GM12878 (cell line): ENCODE measurements around the gene RNMT. TPM values are rescaled to one million over a fixed set of nuclear protein-coding genes. Genes with fewer than 3 reads are reported as not detected.

Source experiments
- ATAC-seq: fragments of 200-7000 bp; cut with Tn5 transposase; 3 replicates; pipeline ENCODE4 v1.9.1; 2020; ENCODE audit warnings: mild to moderate bottlenecking, moderate library complexity
- BruUV-seq: library from RNA; stranded (reverse); fragments of 400-500 nt; replicated peaks from 2 replicates; lab custom pipeline; 2021; lab: Mats Ljungman, UMichigan
- CTCF ChIA-PET: fragments of 300-600 bp; sonication (Branson Sonifier 250); formaldehyde crosslinking; extraction: SDS; loops from one replicate; lab custom pipeline; 2021; ENCODE audit warnings: inconsistent platforms; lab: Yijun Ruan, JAX
- POLR2A ChIA-PET: fragments of 350-600 bp; formaldehyde crosslinking; extraction: SDS; loops from one replicate; lab custom pipeline; 2021; ENCODE audit warnings: inconsistent platforms; lab: Charles Lee
- RAD21 ChIA-PET: fragments of 300-600 bp; sonication (Branson Sonifier 250); formaldehyde crosslinking; loops from one replicate; lab custom pipeline; 2023; ENCODE audit warnings: antibody characterized with exemption; ENCODE audit not compliant: unreplicated experiment; lab: Charles Lee
- SMC1A ChIA-PET: fragments of 300-600 bp; sonication (Branson Sonifier 250); formaldehyde crosslinking; loops from one replicate; lab custom pipeline; 2023; ENCODE audit not compliant: unreplicated experiment, uncharacterized antibody; lab: Charles Lee
- DNase-seq: peaks from one replicate; pipeline ENCODE4 v3.0.0-alpha.2; 2011; ENCODE audit warnings: low read depth, low spot score
- FAIRE-seq: peaks from 3 replicates; lab custom pipeline; 2011; peaks lifted over from hg19 to GRCh38; lab: Jason Lieb, UNC
- H2AFZ ChIP-seq: 2 replicates; pipeline ENCODE4 v1.6.0; 2011; ENCODE audit warnings: low read depth, low read length, control low read depth; ENCODE audit not compliant: control insufficient read depth
- H3K27ac ChIP-seq: 2 replicates; pipeline ENCODE4 v1.5.1; 2011; ENCODE audit warnings: control low read depth; ENCODE audit not compliant: control insufficient read depth, insufficient read depth
- H3K27me3 ChIP-seq, 2 experiments: replicated peaks in 1 of 2; 2 replicates each; pipeline versions ENCODE4 v1.6.0 to v1.6.1; 2011; ENCODE audit warnings: low read length in 1 of 2; ENCODE audit not compliant: control insufficient read depth in 2 of 2, insufficient read depth in 2 of 2
- H3K36me3 ChIP-seq, 2 experiments: 2 replicates each; pipeline ENCODE4 v1.5.1; 2011; ENCODE audit warnings: low read length in 1 of 2; ENCODE audit not compliant: control insufficient read depth in 2 of 2, insufficient read depth in 2 of 2
- H3K4me1 ChIP-seq: 2 replicates; pipeline ENCODE4 v1.6.1; 2011; ENCODE audit warnings: mild to moderate bottlenecking, low read length, moderate library complexity, mixed read lengths; ENCODE audit not compliant: control insufficient read depth, insufficient read depth
- H3K4me2 ChIP-seq: 2 replicates; pipeline ENCODE4 v1.6.0; 2011; ENCODE audit warnings: control low read depth; ENCODE audit not compliant: control insufficient read depth, insufficient read depth
- H3K4me3 ChIP-seq: fragments of 200-600 bp; sonication (generic); 2 replicates; pipeline ENCODE4 v1.5.1; 2016
- H3K79me2 ChIP-seq: 2 replicates; pipeline ENCODE4 v1.6.0; 2011; ENCODE audit warnings: low read length; ENCODE audit not compliant: control insufficient read depth, insufficient read depth
- H3K9ac ChIP-seq: 2 replicates; pipeline ENCODE4 v1.8.0; 2011; ENCODE audit warnings: low read length, control low read depth, mixed read lengths; ENCODE audit not compliant: control insufficient read depth, insufficient read depth
- H3K9me3 ChIP-seq: replicated peaks from 3 replicates; pipeline ENCODE4 v1.5.1; 2011; ENCODE audit warnings: mild to moderate bottlenecking, low read length; ENCODE audit not compliant: control insufficient read depth, insufficient read depth
- H4K20me1 ChIP-seq: 2 replicates; pipeline ENCODE4 v1.6.0; 2011; ENCODE audit not compliant: control insufficient read depth, insufficient read depth
- ASH2L ChIP-seq: fragments of 300-600, 200-600 bp; sonication (generic); IDR thresholded peaks from 2 replicates; pipeline ENCODE4 v1.6.1; 2017; ENCODE audit warnings: low read depth, mild to moderate bottlenecking, borderline replicate concordance
- EED ChIP-seq: sonication (generic); IDR thresholded peaks from 2 replicates; pipeline ENCODE4 v1.6.1; 2016; ENCODE audit warnings: antibody characterized with exemption, low read depth
- ELK1 ChIP-seq: IDR thresholded peaks from 2 replicates; pipeline ENCODE4 v1.6.1; 2012; ENCODE audit warnings: low read depth, low read length, improper control_type of control experiment
- EZH2 ChIP-seq: IDR thresholded peaks from 2 replicates; pipeline ENCODE4 v1.6.1; 2012; ENCODE audit warnings: low read depth, mild to moderate bottlenecking, control low read depth, inconsistent platforms, low read length, borderline replicate concordance; ENCODE audit not compliant: control insufficient read depth
- IKZF2 ChIP-seq, 2 experiments: fragments of 450-650 bp; IDR thresholded peaks; 2 replicates each; pipeline ENCODE4 v1.6.1; 2017; ENCODE audit warnings: mild to moderate bottlenecking in 2 of 2, moderate library complexity in 2 of 2
- JUND ChIP-seq: IDR thresholded peaks from 2 replicates; pipeline ENCODE4 v1.6.1; 2012; ENCODE audit warnings: low read depth, mild to moderate bottlenecking, low read length, improper control_type of control experiment, moderate library complexity
- KAT2A ChIP-seq: conservative IDR thresholded peaks from 2 replicates; pipeline ENCODE4 v1.6.1; 2011; ENCODE audit warnings: low read depth, low read length; ENCODE audit not compliant: control insufficient read depth
- NBN ChIP-seq: fragments of 450-650 bp; IDR thresholded peaks from 2 replicates; pipeline ENCODE4 v1.6.1; 2016
- NR2F1 ChIP-seq: fragments of 450-650 bp; conservative IDR thresholded peaks from 2 replicates; pipeline ENCODE4 v1.6.1; 2017; ENCODE audit warnings: mild to moderate bottlenecking
- PAX5 ChIP-seq: IDR thresholded peaks from 2 replicates; pipeline ENCODE4 v1.6.1; 2011; ENCODE audit warnings: low read depth, low read length, borderline replicate concordance
- RAD21 ChIP-seq: IDR thresholded peaks from 2 replicates; pipeline ENCODE4 v1.6.1; 2011; ENCODE audit warnings: mild to moderate bottlenecking, low read depth, low read length, moderate library complexity; ENCODE audit not compliant: insufficient read depth
- RCOR1 ChIP-seq: conservative IDR thresholded peaks from 2 replicates; pipeline ENCODE4 v1.6.1; 2012; ENCODE audit warnings: low read depth, low read length, improper control_type of control experiment
- RFX5 ChIP-seq: IDR thresholded peaks from 2 replicates; pipeline ENCODE4 v1.6.1; 2011; ENCODE audit warnings: low read depth, low read length, improper control_type of control experiment
- YY1 ChIP-seq: IDR thresholded peaks from 2 replicates; pipeline ENCODE4 v1.6.1; 2011; ENCODE audit warnings: low read depth, mild to moderate bottlenecking, low read length
- ZBED1 ChIP-seq: IDR thresholded peaks from 2 replicates; pipeline ENCODE4 v1.6.1; 2016; ENCODE audit warnings: borderline replicate concordance
- WGBS: methylation state at CpG from one replicate; pipeline ENCODE4 v1.1.6; 2016; ENCODE audit warnings: low lambda C conversion rate; ENCODE audit not compliant: insufficient replicate concordance, insufficient coverage; ENCODE audit errors: missing lambda C conversion rate; 5-methylcytosine and 5-hydroxymethylcytosine counted together
- in situ Hi-C: fragments of 300-500 bp; cut with MboI; formaldehyde crosslinking; loops from 9 replicates; pipeline ENCODE4 v1.14.3; 2018; ENCODE audit warnings: mixed read lengths
- intact Hi-C: fragments of 100-400 bp; cut with micrococcal nuclease; formaldehyde crosslinking; loops from one replicate; pipeline ENCODE4 v1.14.2; 2022; ENCODE audit not compliant: unreplicated experiment
- polyA plus RNA-seq, 11 experiments: library from polyadenylated mRNA; depleted of rRNA in 4 of 11; unstranded in 6 of 11; stranded (reverse) in 5 of 11; fragments of >200 nt; fragmentation: Nextera tagmentation in 4 of 11; fragmentation: Illumina TruSeq in 1 of 11; extraction: Ambion mirVana in 4 of 11; extraction: Trizol in 1 of 11; gene quantifications; 1 replicate in 1 of 11; 2 replicates in 10 of 11; pipeline versions ENCODE4 v1.2.1 to v1.2.3, GENCODE V29; 2011 to 2016; ENCODE audit warnings: inconsistent platforms in 2 of 11, missing spikeins in 2 of 11, low read depth in 1 of 11
- total RNA-seq, 4 experiments: library from RNA; depleted of rRNA in 3 of 4; stranded (reverse); fragments of >200 nt in 3 of 4; fragmentation: Illumina TruSeq in 1 of 4; extraction: Trizol in 1 of 4; gene quantifications; 2 replicates each; pipeline versions ENCODE4 v1.2.1 to v1.2.3, GENCODE V29; 2013 to 2021
- TF ChIP-seq, protein P1 (sequence below): IDR thresholded peaks from 2 replicates; pipeline ENCODE4 v1.6.1; 2012; ENCODE audit warnings: low read depth, low read length, improper control_type of control experiment

The RNMT gene
- total and polyA plus RNA-seq, 10 of the 15 experiments (the other 5 are each of a cell fraction or from before 2014, with no cell fraction given), result 18.1 to 63.2 (median 38.8) TPM

GRCh38 chr18:13804305-13804704 lies 77.8 kb downstream of the RNMT start:
- Histone ChIP-seq H3K27ac (no peak overlapping the region), H3K4me3 (no peak overlapping the region), H3K9me3 (no peaks in the 10 kb centered on the region)
- ChIA-PET CTCF (interaction anchor here (1.2 to 3.6 kb wide), 3 partner anchors 9 to 284 kb away, joined by 4 to 26 read pairs (median 5); no protein-coding TSS in a partner anchor), POLR2A (no interaction called here)
- ATAC-seq, result peak; percentile 56
- BruUV-seq, result no TSS peak
- TF ChIP-seq EZH2 (no peak), PAX5 (peak; percentile 26; the same call in 1 of the 2 replicates)
- TF ChIP-seq, all 136 proteins: peak for 1
- ChIA-PET SMC1A (interaction anchor here (0.7 to 1.3 kb wide), 3 partner anchors 19 to 284 kb away, joined by 3 to 4 read pairs (median 3); no protein-coding TSS in a partner anchor), RAD21 (no interaction called here)
- Histone ChIP-seq H3K27me3 (peaks cover 3 to 6% of the 10 kb centered on the region in 2 experiments; a peak in 2 of 4 replicates), H3K79me2 (no peaks in the 10 kb centered on the region), H3K36me3 (no peaks in the 10 kb centered on the region), H3K4me1 (no peaks in the 10 kb centered on the region), H2AFZ (no peak overlapping the region), H3K4me2 (no peak overlapping the region), H3K9ac (no peak overlapping the region), H4K20me1 (no peaks in the 10 kb centered on the region)
- peak; percentile 71 for FAIRE-seq
- 48% methylated on average over 4 of the region's 4 CpGs for WGBS
- peak; percentile 13 for DNase-seq
- intact Hi-C loops (no loop called here), in situ Hi-C loops (no loop called here)

DNA sequence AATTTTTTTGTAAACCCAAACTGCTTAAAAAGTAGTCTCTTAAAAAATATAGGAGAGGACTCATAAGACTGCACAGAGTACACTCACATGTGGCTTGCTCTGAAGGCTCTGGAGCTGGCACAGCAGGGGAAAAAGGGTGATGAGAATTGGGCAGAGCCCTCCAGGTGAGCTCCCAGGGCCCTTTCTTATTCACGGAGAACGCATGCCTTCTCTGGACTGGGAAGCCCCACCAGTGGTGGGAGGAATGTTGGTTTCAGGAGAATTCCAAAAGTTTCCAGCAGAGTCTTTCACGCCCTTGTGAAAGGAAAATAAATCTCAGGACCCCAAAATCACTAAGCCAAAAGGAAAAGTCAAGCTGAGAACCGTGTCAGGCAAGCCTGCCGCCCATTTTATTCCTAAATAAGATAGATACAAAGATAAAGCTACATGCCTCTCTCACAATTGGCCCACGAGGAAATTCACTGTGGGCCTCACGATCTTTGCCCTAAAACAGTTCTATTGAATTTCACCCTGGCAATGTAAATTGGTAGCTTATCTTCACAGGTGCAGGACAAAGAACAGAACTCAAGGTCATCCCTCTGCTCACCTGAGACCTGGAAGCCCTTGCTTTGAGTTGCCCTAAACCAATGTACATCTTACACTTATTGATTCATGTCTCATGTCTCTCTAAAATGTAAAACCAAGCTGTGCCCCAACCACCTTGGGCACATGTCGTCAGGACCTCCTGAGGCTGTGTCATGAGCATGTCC lies 82.0 kb downstream of the RNMT start:
- ChIA-PET RAD21 (no interaction called here), CTCF (interaction anchor here (0.9 kb wide), 1 partner anchor 251 kb away, joined by 3 read pairs; no protein-coding TSS in a partner anchor), SMC1A (interaction anchor here (0.9 kb wide), 1 partner anchor 252 kb away, joined by 3 read pairs; no protein-coding TSS in a partner anchor), POLR2A (no interaction called here)
- DNase-seq, result no peak
- intact Hi-C loops, result no loop called here
- no peak overlapping the region for H3K27ac ChIP-seq
- no peaks in the 10 kb centered on the region for H3K36me3 ChIP-seq
- no peaks in the 10 kb centered on the region for H3K4me1 ChIP-seq
- in situ Hi-C loops, result no loop called here
- no peak overlapping the region for H3K9ac ChIP-seq
- H3K27me3 ChIP-seq, result peaks cover 2 to 3% of the 10 kb centered on the region in 2 experiments; a peak in 3 of 4 replicates
- H3K79me2 ChIP-seq, result no peaks in the 10 kb centered on the region
- no peaks in the 10 kb centered on the region for H4K20me1 ChIP-seq
- no peak overlapping the region for H3K4me2 ChIP-seq
- H3K9me3 ChIP-seq, result no peaks in the 10 kb centered on the region
- no peak for TF ChIP-seq IKZF2 (IDR thresholded peaks at IDR 0.05)
- TF ChIP-seq NR2F1, result no peak
- TF ChIP-seq YY1, result no peak
- TF ChIP-seq RCOR1, result no peak
- no peak for TF ChIP-seq RFX5
- no peak for TF ChIP-seq KAT2A
- TF ChIP-seq, protein P1, sequence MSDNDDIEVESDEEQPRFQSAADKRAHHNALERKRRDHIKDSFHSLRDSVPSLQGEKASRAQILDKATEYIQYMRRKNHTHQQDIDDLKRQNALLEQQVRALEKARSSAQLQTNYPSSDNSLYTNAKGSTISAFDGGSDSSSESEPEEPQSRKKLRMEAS, result no peak
- no peak for TF ChIP-seq JUND
- TF ChIP-seq ASH2L, result no peak
- no peak for TF ChIP-seq EED
- TF ChIP-seq NBN, result no peak
- TF ChIP-seq ELK1, result no peak
- TF ChIP-seq RAD21, result no peak
- TF ChIP-seq ZBED1, result no peak
- H2AFZ ChIP-seq, result no peak overlapping the region
- BruUV-seq, result no TSS peak
- ATAC-seq, result no peak
- no peak overlapping the region for H3K4me3 ChIP-seq
- 24% methylated on average over 8 of the region's 8 CpGs for WGBS
- FAIRE-seq, result no peak
